HG02840 (cell line): ENCODE results near the gene FKRP.
"Not testable (repeated sequence)": the region's sequence is repeated elsewhere in the genome, so short reads cannot be mapped to it uniquely, and the experiment has no call there.

Source experiments
- ATAC-seq: cut with Tn5 transposase; IDR thresholded peaks from one replicate; pipeline ENCODE4 v1.9.1; 2021; ENCODE audit warnings: mild to moderate bottlenecking, moderate library complexity, moderate number of reproducible peaks; ENCODE audit not compliant: unreplicated experiment, low FRiP score

The FKRP gene

GRCh38 chr19:46745521-46746280 lies at the start of gene FKRP:
Gene FKRP, plus strand, starts transcription at chr19:46746057. Its CDS starts 9,394 bp downstream, at chr19:46755451.
- ATAC-seq: no peak

GRCh38 chr19:46696866-46697203 lies 49.0 kb upstream of the FKRP start:
- ATAC-seq: no peak

- no peak for ATAC-seq
Measured at GRCh38 chr19:46697204-46697960, 48.5 kb upstream of the FKRP start.

- no peak for ATAC-seq
Measured at GRCh38 chr19:46698395-46699321, 47.2 kb upstream of the FKRP start.

GRCh38 chr19:46700704-46701103 lies 45.2 kb upstream of the FKRP start:
- ATAC-seq: no peak

- no peak for ATAC-seq
Measured at GRCh38 chr19:46704379-46705076, 41.3 kb upstream of the FKRP start.

GRCh38 chr19:46710687-46711086 lies 35.2 kb upstream of the FKRP start:
- no peak for ATAC-seq

- not testable (repeated sequence) for ATAC-seq
Measured at GRCh38 chr19:46712768-46713338, 33.0 kb upstream of the FKRP start.

GRCh38 chr19:46713781-46714443 lies 31.9 kb upstream of the FKRP start:
- no peak for ATAC-seq

GRCh38 chr19:46714444-46715106 lies 31.3 kb upstream of the FKRP start:
- no peak for ATAC-seq

GRCh38 chr19:46715620-46715974 lies 30.3 kb upstream of the FKRP start:
- ATAC-seq: no peak

- ATAC-seq: no peak
Measured at GRCh38 chr19:46715975-46716671, 29.7 kb upstream of the FKRP start.

GRCh38 chr19:46716672-46717033 lies 29.2 kb upstream of the FKRP start:
- no peak for ATAC-seq

- ATAC-seq: no peak
Measured at GRCh38 chr19:46717034-46717715, 28.7 kb upstream of the FKRP start, which contains the start of gene PRKD2. Gene PRKD2, minus strand, starts transcription at chr19:46717114. Its CDS starts 744 bp downstream, at chr19:46716370.

GRCh38 chr19:46717716-46718143 lies 28.1 kb upstream of the FKRP start:
- no peak for ATAC-seq

- ATAC-seq: no peak
Measured at GRCh38 chr19:46718157-46718933, 27.5 kb upstream of the FKRP start.
